ENCODE measurements around the gene ZNF410. TPM values are rescaled to one million over a fixed set of nuclear protein-coding genes. Genes with fewer than 3 reads are reported as not detected.
"Not testable (repeated sequence)": the region's sequence is repeated elsewhere in the genome, so short reads cannot be mapped to it uniquely, and the experiment has no call there.

The ZNF410 gene, protein sequence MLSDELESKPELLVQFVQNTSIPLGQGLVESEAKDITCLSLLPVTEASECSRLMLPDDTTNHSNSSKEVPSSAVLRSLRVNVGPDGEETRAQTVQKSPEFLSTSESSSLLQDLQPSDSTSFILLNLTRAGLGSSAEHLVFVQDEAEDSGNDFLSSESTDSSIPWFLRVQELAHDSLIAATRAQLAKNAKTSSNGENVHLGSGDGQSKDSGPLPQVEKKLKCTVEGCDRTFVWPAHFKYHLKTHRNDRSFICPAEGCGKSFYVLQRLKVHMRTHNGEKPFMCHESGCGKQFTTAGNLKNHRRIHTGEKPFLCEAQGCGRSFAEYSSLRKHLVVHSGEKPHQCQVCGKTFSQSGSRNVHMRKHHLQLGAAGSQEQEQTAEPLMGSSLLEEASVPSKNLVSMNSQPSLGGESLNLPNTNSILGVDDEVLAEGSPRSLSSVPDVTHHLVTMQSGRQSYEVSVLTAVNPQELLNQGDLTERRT
- total RNA-seq (2014; rRNA removed) = 47.5 and 52.1 TPM in 2 replicates
- 24.5 TPM for polyA plus RNA-seq (2012)

DNA sequence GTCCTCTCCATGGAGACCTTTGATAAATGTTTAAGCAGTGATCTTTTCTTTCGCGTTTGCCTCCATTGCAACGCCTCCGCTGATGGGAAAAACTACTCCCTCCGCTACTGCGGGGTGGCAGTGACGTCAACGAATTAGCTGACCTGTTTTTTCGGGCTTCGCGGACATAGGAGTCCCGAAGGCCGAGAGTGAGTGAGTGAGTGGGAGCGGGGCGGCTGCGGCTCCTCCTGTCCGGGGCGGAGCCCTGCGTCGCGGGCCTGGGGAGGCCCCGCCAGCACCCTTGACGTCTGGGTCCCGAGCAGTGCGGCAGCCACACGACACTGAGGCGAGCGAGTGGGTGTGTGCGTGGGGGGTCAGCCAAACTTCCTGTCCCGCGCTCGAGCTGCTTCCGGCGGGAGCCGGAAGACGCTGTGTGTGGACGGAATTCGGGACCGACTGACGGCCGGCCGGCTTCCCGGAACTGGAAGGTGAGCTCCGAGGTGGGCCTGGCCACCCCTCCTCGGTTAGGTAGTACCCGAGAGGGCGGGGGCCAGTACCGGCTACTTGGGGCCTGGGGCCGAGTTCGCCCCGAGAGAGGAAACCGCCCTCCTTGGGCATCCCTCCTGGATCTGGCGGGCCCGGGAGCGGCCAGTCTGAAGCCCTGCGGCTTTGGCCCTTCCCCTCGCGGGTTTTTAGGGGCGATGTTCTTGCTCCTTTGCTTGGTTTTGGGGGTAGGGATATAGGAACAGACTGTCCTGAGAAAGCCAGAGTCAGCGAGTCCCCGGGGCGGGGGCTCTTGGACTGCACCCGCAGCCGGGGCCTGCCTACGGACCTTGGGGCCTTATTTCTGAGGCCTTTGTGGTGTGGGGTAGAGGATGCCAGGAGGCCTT lies at the start of gene ZNF410:
TSS of gene ZNF410 (plus strand) at position 411 of the 869 bp plus-strand sequence. CDS start 5,317 bp downstream, outside the sequence.
- peak; percentile 97 for DNase-seq (ENCODE audit: low read depth)

DNA sequence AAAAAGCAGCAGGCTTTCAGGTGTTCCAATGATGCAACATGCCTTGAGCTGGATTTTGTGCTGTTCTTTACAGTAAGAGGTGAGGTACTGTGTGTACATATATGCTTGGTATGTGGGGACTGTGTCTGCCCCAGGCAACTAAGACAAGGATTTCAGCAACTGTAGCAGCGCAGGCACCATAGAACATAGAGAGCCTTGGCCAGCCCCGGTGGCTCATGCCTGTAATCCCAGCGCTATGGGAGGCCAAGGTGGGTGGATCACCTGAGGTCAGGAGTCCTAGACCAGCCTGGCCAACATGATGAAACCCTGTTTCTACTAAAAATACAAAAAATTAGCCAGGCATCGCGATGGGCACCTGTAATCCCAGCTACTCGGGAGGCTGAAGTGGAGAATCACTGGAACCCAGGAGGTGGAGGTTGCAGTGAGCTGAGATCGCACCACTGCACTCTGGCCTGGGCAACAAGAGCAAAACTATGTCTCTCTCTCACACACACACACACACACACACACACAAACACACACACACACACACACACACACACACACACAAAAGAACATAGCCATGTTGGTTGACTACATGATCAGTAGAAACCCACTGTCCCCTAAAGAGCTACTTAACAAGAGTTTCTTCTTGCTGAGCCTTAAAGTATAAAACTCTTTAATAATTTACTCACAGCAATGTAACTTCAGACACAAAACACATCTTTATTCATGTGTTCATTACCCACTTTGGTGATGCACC lies 48.2 kb upstream of the ZNF410 start:
- DNase-seq (ENCODE audit: low read depth) = not testable (repeated sequence)

DNA sequence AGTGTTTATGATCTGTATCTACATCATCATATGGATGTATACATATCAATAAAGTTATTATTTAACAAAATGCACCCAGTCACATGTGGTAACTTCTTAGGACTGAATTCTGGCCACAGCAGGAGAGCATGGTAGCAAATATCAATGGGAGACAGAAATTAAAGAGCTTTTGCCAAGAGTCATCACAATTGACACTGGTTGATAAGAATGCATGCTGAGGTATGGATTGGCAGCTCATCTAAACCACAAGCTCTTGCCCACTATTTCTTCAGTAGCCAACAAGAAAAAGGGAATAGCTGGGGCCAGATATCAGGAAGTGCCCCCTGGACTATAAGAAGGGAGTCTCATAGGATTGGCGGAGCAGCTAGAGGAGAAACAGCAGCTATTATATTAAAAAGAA lies 44.5 kb upstream of the ZNF410 start:
- DNase-seq (ENCODE audit: low read depth) = no peak

DNA sequence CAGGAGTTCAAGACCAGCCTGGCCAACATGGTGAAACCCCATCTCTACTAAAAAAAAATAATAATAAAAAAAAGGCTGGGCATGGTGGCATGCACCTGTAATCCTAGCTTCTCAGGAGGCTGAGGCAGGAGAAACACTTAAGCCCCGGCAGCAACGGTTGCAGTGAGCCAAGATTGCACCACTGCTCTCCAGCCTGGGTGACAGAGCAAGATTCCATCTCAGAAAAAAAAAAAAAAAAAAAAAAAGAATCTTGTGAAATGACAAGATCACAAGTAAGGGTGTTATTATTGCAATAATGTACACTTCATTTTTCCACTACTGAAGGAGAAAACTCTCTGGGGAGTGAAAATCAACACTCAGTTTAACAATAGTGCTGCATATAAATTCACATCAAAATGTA lies 43.8 kb upstream of the ZNF410 start:
- DNase-seq (ENCODE audit: low read depth) = no peak

DNA sequence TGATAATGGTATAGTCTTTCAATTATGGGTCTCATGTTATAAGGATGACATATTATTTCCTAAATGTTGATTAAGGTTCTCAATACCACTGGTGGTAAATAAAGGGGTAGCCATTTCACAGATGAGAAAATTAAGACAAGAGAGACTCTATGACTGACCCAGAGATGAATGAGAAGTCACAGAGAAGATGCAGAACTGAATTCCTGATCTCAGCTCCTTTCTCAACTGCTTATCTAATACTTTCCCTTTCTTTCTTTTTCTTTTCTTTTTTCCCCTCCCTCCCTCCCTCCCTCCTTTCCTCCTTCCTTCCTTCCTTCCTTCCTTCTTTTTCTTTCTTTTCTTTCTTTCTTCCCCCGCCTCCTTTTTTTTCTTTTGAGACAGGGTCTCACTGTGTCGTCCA lies 43.4 kb upstream of the ZNF410 start:
- DNase-seq (ENCODE audit: low read depth) = no peak

DNA sequence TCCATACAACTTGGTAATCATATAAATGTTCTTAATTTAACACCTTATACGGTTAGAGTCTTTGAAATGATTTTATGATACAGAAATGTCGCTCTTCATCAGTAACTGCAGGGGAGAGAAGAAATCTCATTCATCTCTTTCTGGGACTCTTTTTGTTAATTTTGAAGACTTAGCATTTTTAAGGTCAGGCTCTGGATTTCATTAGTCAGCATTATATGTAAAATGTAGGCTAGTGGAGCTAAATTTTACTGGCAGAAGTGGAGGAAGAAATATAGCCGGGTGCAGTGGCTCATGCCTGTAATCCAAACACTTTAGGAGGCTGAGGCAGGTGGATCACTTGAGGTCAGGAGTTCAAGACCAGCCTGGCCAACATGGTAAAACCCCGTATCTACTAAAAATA lies 39.7 kb upstream of the ZNF410 start:
- DNase-seq (ENCODE audit: low read depth) = no peak

DNA sequence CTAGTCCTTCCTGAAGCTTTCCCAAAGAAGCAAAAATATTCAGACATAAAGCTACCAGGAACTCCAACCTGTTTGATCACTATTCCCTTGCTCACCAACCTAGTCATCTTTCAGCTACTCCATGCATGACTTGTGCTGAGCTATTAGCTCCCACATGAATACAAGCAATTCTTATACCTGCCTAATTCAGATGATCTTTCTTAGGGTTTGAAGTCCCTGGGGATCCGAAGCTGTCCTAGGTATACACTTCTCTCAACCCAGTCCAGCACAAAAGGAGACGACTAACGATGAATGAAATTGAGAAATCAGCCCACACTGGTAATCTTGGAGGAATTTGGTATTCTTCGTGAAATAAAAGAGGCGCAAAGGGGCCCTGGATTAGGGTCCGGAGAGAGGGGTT lies 35.7 kb upstream of the ZNF410 start:
- no peak for DNase-seq (ENCODE audit: low read depth)

DNA sequence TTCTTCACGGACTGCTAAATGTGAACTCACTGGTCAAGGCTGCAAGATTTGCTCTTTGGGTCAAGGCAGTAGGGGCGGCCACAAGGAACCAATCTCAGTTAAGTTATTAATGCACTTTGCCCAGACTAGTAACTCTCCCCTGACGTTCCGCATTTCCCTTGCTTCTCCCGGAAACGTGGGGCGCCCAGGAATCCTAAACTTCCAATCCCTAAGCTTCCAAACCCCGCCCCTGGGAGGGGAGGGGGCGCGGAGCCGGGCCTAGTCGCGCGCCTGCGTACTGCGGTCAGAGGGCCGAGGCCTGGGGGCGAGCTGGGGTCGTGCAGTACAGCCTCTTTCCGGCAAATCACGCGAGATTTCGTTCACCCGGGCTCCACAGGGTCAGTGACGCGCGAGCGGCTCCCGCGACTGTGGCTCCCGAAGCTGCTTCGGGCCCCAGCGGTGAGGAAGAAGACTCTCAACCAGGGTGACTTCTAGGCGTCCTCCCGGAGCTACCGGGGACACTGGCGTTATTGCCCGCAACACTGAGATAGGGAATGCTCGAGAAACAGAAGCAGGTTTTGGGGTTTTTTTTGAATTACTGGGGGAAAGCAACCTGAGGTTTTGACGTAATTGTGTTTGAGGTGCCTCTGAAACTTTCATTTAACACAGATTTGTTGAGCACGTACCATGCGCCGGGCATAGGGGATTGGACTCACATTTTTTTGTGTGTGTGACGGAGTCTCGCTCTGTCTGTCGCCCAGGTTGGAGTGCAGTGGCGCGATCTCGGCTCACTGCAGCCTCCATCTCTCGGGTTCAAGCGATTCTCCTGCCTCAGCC lies 34.9 kb upstream of the ZNF410 start, which contains the start of gene PTGR2:
TSS of gene PTGR2 (plus strand) at position 265 of the 816 bp plus-strand sequence. CDS start 7,032 bp downstream, outside the sequence.
- peak; percentile 96 for DNase-seq (ENCODE audit: low read depth)

DNA sequence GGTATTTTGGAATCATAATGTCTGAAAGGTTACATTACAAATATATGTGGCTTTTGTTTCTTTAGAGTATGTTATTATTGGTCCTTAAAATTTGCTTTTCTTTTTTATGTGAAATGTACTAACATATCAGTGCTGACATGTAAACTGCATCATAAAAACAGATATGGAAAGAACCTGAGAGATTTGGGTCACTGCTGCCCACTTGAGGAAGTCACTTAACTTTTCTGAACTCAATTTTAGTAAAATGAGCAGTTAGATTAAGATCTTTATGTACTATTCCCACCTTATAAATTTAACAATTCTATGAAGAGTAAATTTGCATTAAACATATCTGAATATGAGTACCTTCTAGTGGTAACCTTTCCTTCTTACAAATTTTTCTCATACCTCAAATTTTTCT lies 27.5 kb upstream of the ZNF410 start:
- no peak for DNase-seq (ENCODE audit: low read depth)

DNA sequence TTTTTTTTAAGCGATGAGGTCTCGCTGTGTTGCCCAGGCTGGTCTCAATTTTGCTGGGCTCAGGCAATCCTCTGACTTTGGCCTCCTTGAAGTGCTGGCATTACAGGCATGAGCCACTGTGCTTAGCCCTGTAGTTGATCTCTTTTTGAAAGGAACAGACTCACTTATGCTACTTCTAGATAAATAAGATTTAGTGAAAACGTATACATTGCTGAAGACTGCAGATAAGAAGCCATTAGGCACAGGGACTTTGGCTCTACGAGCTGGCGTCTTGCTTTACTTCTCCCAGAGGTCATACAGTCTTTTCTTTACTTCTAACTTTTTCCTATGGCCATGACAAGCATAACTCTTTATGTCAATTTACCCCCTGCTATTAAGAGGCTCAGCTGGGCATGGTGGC lies 25.6 kb upstream of the ZNF410 start:
- no peak for DNase-seq (ENCODE audit: low read depth)

DNA sequence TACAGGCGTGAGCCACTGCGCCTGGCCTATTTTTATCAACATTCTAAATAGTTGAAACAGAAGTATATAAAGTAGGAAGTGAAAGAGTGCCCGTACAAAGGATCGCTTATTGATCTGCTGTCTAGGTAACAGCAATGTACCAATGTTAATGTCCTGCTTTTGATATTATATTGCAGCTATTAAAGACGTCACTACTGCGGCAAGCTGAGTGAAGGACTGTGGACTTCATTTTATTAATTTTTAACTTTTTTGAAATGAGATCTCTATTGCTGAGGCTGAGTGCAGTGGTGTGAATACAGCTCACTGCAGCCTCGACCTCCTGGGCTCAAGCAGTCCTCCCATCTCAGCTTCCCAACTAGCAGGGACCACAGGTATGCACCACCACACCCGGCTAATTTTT lies 24.2 kb upstream of the ZNF410 start:
- no peak for DNase-seq (ENCODE audit: low read depth)

DNA sequence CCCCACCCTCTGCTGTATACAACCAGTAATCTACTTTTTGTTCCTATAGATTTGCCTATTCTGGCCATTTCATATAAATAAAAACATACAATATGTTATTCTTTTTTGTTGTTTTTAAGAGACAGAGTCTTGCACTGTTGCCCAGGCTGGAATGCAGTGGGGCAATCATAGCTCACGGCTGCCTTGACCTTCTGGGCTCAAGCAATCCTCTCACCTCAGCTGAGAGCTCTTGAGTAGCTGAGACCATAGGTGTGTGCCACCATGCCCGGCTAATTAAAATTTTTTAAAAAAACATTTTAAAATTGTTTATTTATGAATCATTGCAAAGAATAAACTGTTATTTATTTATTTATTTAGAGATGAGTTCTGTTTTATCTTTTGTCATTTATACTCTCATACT lies 23.4 kb upstream of the ZNF410 start:
- DNase-seq (ENCODE audit: low read depth) = no peak

DNA sequence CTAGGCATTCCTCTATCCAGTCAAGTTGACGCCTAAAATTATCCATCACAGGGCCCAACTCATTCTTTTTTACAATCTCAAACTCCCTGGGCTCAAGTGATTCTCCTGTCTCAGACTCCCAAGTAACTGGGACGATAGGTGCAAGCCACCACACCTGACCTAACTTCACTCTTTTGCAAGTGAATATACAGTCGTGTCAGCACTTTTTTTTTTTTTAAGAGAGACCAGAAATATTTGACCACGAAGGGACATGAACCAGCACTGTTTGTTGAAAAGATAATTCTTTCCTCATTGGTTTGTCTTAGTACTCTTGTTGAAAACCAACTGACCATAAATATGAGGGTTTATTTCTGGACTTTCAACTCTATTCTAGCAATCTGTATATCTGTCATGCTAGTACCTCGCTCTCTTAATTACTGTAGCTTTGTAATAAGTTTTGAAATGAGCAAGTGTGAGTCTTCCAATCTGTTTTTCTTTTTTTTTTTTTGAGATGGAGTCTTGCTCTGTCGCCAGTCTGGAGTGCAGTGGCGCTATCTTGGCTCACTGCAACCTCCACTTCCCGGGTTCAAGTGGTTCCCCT lies 21.0 kb upstream of the ZNF410 start:
- no peak for DNase-seq (ENCODE audit: low read depth)

DNA sequence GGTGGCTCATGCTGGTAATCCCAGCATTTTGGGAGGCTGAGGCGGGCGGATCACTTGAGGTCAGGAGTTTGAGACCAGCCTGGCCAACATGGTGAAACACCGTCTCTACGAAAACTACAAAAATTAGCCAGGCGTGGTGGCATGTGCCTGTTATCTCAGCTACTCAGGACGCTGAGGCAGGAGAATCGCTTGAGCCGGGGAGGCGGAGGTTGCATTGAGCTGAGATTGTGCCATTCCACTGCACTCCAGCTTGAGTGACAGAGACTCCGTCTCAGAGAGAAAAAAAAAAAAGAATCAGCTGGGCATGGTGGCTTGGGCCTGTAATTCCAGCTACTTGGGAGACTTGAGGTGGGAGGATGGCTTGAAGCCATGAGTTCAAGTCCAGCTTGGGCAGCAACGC lies 16.9 kb upstream of the ZNF410 start:
- DNase-seq (ENCODE audit: low read depth) = not testable (repeated sequence)

DNA sequence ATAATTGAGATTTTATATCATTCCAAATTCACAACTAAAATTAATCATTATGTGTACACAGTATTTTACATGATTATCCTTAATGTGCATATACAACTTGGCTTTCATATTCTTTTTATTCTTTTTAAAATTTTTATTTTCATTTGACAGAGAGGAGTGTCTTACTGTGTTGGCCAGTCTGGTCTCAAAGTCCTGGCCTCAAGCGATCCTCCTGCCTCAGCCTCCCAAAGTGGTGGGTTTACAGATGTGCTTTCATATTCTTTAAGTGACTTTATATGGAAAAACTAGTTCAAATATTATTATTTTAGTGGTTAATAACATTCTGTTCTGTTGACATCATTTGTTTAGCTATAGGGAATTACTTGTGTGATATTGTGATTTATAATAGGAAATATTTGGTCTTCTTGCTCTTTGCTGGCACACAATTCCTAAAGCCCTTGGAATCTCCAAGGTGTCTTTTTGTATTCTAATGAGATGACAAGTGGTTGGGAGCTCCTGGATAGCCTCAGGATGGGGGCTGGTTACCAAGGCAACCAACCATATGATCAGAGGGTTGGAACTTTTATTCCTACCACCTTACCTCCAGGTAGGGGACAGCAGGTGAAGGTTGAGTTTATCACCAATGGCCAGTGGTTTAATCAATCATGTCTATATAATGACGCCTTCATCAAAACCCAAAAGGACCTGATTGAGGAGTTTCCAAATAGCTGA lies 16.0 kb upstream of the ZNF410 start:
- DNase-seq (ENCODE audit: low read depth) = no peak

DNA sequence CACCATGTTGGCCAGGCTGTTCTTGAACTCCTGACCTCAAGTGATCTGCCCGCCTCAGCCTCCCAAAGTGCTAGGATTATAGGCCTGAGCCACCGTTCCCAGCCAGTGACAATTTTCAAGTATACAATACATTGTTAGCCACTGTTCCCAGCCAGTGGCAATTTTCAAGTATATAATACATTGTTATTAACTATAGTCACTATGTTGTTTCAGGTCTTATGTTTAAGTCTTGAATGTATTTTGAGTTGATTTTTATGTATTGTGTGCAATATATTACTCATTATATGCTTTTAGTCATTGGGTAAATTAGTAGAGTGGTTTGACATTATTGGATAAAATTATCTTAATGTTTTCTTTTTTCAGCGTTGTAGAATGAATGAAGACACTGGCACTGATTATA lies 13.0 kb upstream of the ZNF410 start:
- DNase-seq (ENCODE audit: low read depth) = no peak

DNA sequence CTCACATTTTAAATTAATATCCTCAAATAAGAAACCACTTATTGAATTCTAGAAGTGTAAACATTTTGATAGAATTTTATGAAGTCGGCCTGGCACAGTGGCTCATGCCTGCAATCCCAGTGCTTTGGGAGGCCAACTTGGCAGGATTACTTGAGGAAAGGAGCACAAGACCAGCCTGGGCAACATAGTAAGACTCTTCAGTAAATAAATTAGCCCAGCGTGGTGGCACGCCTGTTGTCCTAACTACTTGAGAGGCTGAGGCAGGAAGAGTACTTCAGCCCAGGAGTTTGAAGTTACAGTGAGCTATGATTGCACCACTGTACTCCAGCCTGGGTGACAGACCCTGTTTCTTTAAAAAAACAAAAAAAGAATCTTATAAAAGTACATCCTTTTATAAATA lies 8.9 kb upstream of the ZNF410 start:
- no peak for DNase-seq (ENCODE audit: low read depth)

DNA sequence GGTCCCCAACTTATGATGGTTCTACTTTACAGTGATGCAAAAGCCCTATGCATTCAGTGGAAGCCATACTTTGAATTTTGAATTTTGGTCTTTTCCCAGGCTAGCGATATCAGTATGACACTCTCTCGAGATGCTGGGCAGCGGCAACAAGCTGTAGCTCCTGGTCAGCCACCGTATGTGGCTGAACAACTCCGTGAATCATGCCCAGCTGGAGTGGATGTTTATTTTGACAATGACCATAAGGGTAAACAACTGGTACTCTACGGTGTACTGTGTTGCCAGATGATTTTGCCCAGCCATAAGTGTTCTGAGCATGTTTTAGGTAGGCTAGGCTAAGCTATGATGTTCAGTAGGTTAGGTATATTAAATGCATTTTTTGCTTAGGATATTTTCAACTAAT lies 8.2 kb upstream of the ZNF410 start:
- peak; percentile 65 for DNase-seq (ENCODE audit: low read depth)

DNA sequence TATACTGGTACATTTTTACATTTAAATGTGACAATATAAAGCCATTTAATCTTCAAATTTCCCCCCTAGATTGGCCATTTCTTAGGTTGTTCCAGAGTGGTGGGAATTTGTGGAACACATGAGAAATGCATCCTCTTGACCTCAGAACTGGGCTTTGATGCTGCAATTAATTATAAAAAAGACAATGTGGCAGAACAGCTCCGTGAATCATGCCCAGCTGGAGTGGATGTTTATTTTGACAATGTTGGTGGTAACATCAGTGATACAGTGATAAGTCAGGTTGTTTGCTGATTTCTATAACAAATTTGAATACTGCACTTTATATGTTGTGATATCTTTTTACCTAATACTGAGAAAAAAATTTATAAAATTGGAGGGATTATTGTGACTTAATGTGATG lies 7.6 kb upstream of the ZNF410 start:
- peak; percentile 21 for DNase-seq (ENCODE audit: low read depth)
